ENCODE measurements around the gene LDLRAD3.

DNA sequence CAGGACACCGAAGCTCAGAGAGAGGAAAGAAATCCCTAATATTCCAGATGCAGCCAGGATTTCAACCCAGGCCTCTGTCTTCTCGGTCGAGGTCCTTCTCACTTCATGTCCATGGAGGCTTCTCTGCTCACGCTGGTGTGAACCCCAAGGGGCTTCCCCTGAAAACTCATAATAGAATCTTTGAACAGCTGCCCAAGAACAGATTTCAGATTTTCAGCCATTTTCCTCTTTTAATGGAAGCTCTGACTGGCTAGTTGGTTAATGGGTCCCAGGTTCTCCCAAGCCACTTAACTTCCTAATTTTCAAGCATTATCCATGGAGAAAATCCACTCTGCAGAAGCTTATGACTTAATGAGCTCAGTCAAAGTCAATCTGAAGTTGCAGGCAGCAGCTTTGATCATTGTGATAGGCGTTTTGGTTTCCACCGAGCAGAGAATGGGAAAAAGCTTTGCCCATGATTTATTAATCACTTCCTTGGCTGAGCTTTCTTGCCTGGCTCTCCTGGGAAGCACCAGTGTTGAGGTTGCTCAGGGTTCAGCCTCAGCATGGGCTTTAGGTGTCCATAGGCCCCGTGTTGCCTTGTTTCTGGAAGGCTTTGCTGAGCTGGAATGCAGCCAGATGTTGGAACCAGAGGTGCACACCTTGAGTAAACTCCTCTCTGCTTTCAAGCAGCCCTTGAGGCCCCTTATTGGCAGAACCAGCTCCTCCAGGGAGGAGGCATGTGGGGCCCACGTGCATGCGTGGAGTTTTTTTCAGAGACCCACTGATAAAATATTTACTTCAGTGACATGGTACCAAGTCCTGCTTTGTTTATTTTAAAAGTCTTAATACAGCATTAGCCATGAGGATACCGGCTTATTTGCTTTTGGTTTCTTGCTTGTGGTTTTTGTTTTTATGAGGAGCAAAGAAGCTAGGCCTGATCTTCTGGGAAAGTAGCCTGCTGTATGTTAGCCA lies 25.5 kb downstream of the LDLRAD3 start:
- TF ChIP-seq, protein P1, sequence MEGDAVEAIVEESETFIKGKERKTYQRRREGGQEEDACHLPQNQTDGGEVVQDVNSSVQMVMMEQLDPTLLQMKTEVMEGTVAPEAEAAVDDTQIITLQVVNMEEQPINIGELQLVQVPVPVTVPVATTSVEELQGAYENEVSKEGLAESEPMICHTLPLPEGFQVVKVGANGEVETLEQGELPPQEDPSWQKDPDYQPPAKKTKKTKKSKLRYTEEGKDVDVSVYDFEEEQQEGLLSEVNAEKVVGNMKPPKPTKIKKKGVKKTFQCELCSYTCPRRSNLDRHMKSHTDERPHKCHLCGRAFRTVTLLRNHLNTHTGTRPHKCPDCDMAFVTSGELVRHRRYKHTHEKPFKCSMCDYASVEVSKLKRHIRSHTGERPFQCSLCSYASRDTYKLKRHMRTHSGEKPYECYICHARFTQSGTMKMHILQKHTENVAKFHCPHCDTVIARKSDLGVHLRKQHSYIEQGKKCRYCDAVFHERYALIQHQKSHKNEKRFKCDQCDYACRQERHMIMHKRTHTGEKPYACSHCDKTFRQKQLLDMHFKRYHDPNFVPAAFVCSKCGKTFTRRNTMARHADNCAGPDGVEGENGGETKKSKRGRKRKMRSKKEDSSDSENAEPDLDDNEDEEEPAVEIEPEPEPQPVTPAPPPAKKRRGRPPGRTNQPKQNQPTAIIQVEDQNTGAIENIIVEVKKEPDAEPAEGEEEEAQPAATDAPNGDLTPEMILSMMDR (IDR thresholded peaks at IDR 0.05): no peak
- TF ChIP-seq ZFX (IDR thresholded peaks at IDR 0.05; ENCODE audit: borderline replicate concordance): no peak

Measured in 22Rv1 (cell line).